ENCODE results near the gene CDCP2.
"Not testable (repeated sequence)": the region's sequence is repeated elsewhere in the genome, so short reads cannot be mapped to it uniquely, and the experiment has no call there.

Gene CDCP2

GRCh38 chr1:54108156-54108555 is 44.6 kb downstream of the CDCP2 start:
- H3K4me3 ChIP-seq (ENCODE audit: low read depth, low read length): no peak overlapping the region
- in situ Hi-C loops (cut with HindIII; ENCODE audit: low sequenced_read_pairs): no loop called here
- DNase-seq (ENCODE audit: low read depth): no peak
- no peak for TF ChIP-seq CTCF (IDR thresholded peaks at IDR 0.05; ENCODE audit: low read depth, low read length, missing control alignments)

DNA sequence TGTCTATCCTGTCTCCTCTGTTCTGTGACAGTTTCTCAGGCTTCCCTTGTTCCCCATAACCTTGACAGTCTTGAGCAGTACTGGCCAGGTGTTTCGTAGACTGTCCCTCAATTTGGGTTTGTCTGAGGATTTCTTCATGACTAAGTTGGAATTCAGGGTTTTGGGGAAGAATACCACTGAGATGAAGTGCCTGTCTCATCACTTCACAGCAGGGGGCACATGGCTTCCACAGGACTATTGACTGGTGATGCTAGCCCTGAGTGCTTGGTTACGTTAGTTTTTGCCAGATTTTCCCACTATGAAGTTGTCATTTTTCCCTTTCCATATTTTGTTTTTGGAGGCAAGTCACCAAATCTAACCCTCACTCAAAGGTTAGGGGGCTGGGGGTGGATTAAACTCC is 45.7 kb downstream of the CDCP2 start:
- no peak overlapping the region for H3K4me3 ChIP-seq (ENCODE audit: low read depth, low read length)
- DNase-seq (ENCODE audit: low read depth): no peak
- TF ChIP-seq CTCF (IDR thresholded peaks at IDR 0.05; ENCODE audit: low read depth, low read length, missing control alignments): no peak
- in situ Hi-C loops (cut with HindIII; ENCODE audit: low sequenced_read_pairs): no loop called here

- in situ Hi-C loops (cut with HindIII; ENCODE audit: low sequenced_read_pairs): no loop called here
- no peak overlapping the region for H3K4me3 ChIP-seq (ENCODE audit: low read depth, low read length)
- DNase-seq (ENCODE audit: low read depth): no peak
- TF ChIP-seq CTCF (IDR thresholded peaks at IDR 0.05; ENCODE audit: low read depth, low read length, missing control alignments): no peak
Observed at GRCh38 chr1:54105736-54106269, 47.0 kb downstream of the CDCP2 start.

DNA sequence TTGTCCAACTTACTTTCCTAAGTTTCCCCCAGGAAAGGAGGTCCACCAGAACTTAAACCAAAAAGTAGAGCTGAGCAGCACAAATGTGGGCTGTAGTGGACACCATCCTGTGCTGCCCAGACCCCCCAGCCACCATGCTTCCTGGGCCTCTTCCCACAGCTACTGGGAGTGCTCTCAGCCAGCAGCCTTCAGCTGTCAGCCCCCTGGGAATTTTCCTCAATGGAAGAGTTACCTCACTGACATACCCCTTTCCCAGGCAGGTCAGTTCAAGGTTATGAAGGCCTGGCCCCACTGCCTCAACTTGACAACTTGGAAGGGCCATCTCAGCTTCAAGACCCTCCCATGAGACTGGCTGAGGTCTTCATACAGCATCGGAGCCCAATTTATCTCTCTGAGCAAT is 47.7 kb downstream of the CDCP2 start:
- no peak for TF ChIP-seq CTCF (IDR thresholded peaks at IDR 0.05; ENCODE audit: low read depth, low read length, missing control alignments)
- in situ Hi-C loops (cut with HindIII; ENCODE audit: low sequenced_read_pairs): no loop called here
- no peak for DNase-seq (ENCODE audit: low read depth)
- H3K4me3 ChIP-seq (ENCODE audit: low read depth, low read length): no peak overlapping the region

- not testable (repeated sequence) for DNase-seq (ENCODE audit: low read depth); H3K4me3 ChIP-seq (ENCODE audit: low read depth, low read length)
Observed at GRCh38 chr1:54104613-54105012, 48.2 kb downstream of the CDCP2 start.

GRCh38 chr1:54103414-54103813 is 49.4 kb downstream of the CDCP2 start:
- no peak for DNase-seq (ENCODE audit: low read depth)
- in situ Hi-C loops (cut with HindIII; ENCODE audit: low sequenced_read_pairs): no loop called here
- H3K4me3 ChIP-seq (ENCODE audit: low read depth, low read length): no peak overlapping the region
- no peak for TF ChIP-seq CTCF (IDR thresholded peaks at IDR 0.05; ENCODE audit: low read depth, low read length, missing control alignments)

More at GRCh38 chr1:54104613-54105012, 48.2 kb downstream of the CDCP2 start:
- in situ Hi-C loops (cut with HindIII; ENCODE audit: low sequenced_read_pairs): not testable (repeated sequence)

GRCh38 chr1:54100500-54100899 is 52.3 kb downstream of the CDCP2 start:
- H3K4me3 ChIP-seq (ENCODE audit: low read depth, low read length): no peak overlapping the region
- no peak for DNase-seq (ENCODE audit: low read depth)
- in situ Hi-C loops (cut with HindIII; ENCODE audit: low sequenced_read_pairs): no loop called here
- TF ChIP-seq CTCF (IDR thresholded peaks at IDR 0.05; ENCODE audit: low read depth, low read length, missing control alignments): no peak

All from astrocyte of the cerebellum (primary cell).